Measurements from ENCODE around the gene INSM2. TPM values are rescaled to one million over a fixed set of nuclear protein-coding genes. Genes with fewer than 3 reads are reported as not detected.

Gene INSM2
- total and polyA plus RNA-seq, 10 donors = 0.03 to 0.52 (median 0.12) TPM; not detected in 6

GRCh38 chr14:35525695-35526094, 8.3 kb upstream of the INSM2 start:
- TF ChIP-seq POLR2A (IDR thresholded peaks at IDR 0.05) (no peak), POLR2AphosphoS5 (IDR thresholded peaks at IDR 0.05) (no peak)
- TF ChIP-seq, protein P1, sequence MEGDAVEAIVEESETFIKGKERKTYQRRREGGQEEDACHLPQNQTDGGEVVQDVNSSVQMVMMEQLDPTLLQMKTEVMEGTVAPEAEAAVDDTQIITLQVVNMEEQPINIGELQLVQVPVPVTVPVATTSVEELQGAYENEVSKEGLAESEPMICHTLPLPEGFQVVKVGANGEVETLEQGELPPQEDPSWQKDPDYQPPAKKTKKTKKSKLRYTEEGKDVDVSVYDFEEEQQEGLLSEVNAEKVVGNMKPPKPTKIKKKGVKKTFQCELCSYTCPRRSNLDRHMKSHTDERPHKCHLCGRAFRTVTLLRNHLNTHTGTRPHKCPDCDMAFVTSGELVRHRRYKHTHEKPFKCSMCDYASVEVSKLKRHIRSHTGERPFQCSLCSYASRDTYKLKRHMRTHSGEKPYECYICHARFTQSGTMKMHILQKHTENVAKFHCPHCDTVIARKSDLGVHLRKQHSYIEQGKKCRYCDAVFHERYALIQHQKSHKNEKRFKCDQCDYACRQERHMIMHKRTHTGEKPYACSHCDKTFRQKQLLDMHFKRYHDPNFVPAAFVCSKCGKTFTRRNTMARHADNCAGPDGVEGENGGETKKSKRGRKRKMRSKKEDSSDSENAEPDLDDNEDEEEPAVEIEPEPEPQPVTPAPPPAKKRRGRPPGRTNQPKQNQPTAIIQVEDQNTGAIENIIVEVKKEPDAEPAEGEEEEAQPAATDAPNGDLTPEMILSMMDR (IDR thresholded peaks at IDR 0.05 in 8 of 11, conservative IDR thresholded peaks at IDR 0.05 in 3 of 11) = no peak
- no peak overlapping the region for H3K4me3 ChIP-seq
- 85 to 91% (median 91%) methylated on average over 3 of the region's 3 CpGs for WGBS, 5 donors

DNA sequence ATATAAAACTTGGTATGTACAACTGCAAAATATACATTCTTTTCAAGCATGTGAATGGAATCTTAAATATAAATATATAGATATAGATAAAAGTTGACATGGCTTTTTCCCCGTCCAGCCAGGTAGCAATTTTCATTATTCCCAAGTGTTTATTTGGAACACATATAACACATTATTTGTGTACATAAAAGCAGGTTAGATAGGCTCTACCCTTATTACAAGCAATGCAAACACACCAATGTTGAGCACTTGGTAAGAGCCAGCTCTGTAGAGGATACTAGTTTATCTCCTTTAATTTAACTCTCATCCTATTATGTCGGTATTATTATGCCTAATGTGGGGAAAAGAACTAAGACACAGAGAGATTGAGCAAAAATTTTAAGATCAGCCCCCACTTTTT, 7.0 kb upstream of the INSM2 start:
- intact Hi-C loops (cut with DNase I; ENCODE audit: low total_unique reads) = no loop called here
- peaks cover 0 to 33% (median 16%) of the 10 kb centered on the region in 7 donors for H3K27me3 ChIP-seq (replicated peaks in 1 of 7)
- TF ChIP-seq, protein P1 (IDR thresholded peaks at IDR 0.05 in 8 of 11, conservative IDR thresholded peaks at IDR 0.05 in 3 of 11) = no peak
- no peak for TF ChIP-seq POLR2A (IDR thresholded peaks at IDR 0.05)
- TF ChIP-seq POLR2AphosphoS5 (IDR thresholded peaks at IDR 0.05) = no peak
- no peaks in the 10 kb centered on the region for H3K36me3 ChIP-seq
- no peak overlapping the region for H3K27ac ChIP-seq
- 87 to 97% (median 92%) methylated on average over 2 of the region's 2 CpGs for WGBS, 5 donors
- no peak for DNase-seq
- H3K9me3 ChIP-seq = peaks cover 0 to 12% (median 0%) of the 10 kb centered on the region in 8 donors
- H3K4me1 ChIP-seq = no peaks in the 10 kb centered on the region
- H3K4me3 ChIP-seq = no peak overlapping the region

More at GRCh38 chr14:35525695-35526094, 8.3 kb upstream of the INSM2 start:
- Histone ChIP-seq H3K9me3 (peaks cover 0 to 12% (median 0%) of the 10 kb centered on the region in 8 donors), H3K36me3 (no peaks in the 10 kb centered on the region), H3K4me1 (no peaks in the 10 kb centered on the region), H3K27me3 (replicated peaks in 1 of 7) (peaks cover 0 to 28% (median 4%) of the 10 kb centered on the region in 7 donors), H3K27ac (no peak overlapping the region)
- intact Hi-C loops (cut with DNase I; ENCODE audit: low total_unique reads) = no loop called here
- no peak for DNase-seq

DNA sequence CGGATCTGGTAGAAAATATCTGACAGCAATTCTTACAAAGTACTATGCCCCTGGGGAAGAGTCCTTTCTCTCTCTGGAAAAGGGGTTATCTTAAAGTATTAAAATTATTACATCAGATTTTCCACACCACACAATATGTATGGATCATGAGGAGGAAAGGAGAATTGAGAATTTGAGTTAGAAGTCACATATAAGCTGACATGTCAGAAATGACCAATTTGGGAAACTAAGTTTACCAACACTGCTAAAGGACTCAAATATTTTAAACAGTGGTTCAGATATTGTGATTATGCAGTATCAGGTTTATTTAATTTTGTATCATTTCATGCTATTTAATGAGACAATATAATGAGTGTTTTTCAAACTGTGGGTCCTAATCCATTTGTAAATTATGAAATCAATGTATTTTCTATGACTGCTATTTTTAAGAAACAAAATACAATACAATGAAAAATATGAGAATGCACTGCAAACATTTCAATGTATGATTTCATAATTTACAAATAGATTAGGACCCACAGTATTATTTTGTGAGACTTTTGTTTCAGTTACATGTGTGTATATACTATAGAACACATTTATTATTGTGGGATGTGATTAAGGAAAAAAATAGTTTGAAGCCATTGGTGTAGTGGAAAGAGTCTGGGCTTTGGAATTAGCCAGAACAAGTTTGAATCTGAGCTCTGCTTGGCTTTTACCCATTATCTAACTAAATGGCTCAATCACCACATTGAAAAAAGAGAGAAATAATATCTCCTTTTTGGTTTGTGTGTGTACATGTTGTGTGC, 1.8 kb upstream of the INSM2 start:
- Histone ChIP-seq H3K4me1 (peaks cover 18 to 31% (median 29%) of the 10 kb centered on the region in 6 donors), H3K36me3 (no peaks in the 10 kb centered on the region), H3K9me3 (no peaks in the 10 kb centered on the region), H3K4me3 (no peak overlapping the region), H3K27me3 (replicated peaks in 1 of 7) (peaks cover 9 to 79% (median 60%) of the 10 kb centered on the region in 7 donors), H3K27ac (no peak overlapping the region)
- no peak for DNase-seq
- WGBS, 5 donors = 86 to 90% (median 88%) methylated on average over 1 of the region's 1 CpG
- TF ChIP-seq, protein P1 (IDR thresholded peaks at IDR 0.05 in 8 of 11, conservative IDR thresholded peaks at IDR 0.05 in 3 of 11) = no peak
- no peak for TF ChIP-seq POLR2A (IDR thresholded peaks at IDR 0.05)
- intact Hi-C loops (cut with DNase I; ENCODE audit: low total_unique reads) = no loop called here

DNA sequence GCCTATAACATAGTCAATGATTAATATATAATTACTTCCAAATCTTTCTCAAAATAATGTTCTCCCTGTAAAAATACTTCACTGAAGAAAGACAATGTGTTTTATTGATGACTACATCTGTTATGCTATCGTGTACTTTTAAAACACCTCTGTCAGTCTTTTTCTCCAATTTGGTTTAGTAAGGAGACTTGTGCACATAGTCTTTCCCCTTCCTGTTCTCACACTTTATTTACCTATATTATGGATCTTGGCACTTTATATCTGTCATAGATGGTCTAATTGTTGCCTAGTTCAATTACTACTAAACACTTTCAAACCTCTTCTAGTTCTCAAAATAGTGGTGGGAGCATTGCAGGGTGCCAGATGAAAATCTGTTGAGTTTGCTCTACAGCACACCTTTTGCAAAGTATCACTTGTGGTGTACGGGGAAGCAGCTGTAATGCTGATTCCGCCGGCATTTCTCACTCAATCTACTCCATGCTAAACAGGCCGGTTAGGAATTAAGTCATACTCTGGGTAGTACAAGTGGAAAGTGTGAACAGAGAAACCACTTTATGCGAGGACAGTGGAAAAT, 1.1 kb upstream of the INSM2 start:
- Histone ChIP-seq H3K4me3 (peak overlapping the region in 7 of 8 donors; percentile 57 to 84 (median 71)), H3K4me1 (peaks cover 18 to 31% (median 29%) of the 10 kb centered on the region in 6 donors), H3K9me3 (no peaks in the 10 kb centered on the region), H3K36me3 (peaks cover 0 to 4% (median 0%) of the 10 kb centered on the region in 6 donors), H3K27ac (no peak overlapping the region), H3K27me3 (replicated peaks in 1 of 7) (peaks cover 9 to 79% (median 60%) of the 10 kb centered on the region in 7 donors)
- no peak for DNase-seq
- 10 to 25% (median 14%) methylated on average over 6 of the region's 6 CpGs for WGBS, 5 donors
- intact Hi-C loops (cut with DNase I; ENCODE audit: low total_unique reads) = no loop called here
- TF ChIP-seq POLR2AphosphoS5 (IDR thresholded peaks at IDR 0.05) = no peak
- TF ChIP-seq, protein P1 (IDR thresholded peaks at IDR 0.05 in 8 of 11, conservative IDR thresholded peaks at IDR 0.05 in 3 of 11) = no peak
- no peak for TF ChIP-seq POLR2A (IDR thresholded peaks at IDR 0.05)

All from spleen (tissue), 11 donors.